PFSK-1 (cell line): ENCODE measurements around the gene CPVL.

Experiments used
- POLR2AphosphoS5 ChIP-seq: IDR thresholded peaks from 2 replicates; pipeline ENCODE4 v1.6.1; 2012; ENCODE audit warnings: low read depth, mild to moderate bottlenecking, control low read depth, low read length, moderate library complexity
- TAF1 ChIP-seq: IDR thresholded peaks from 2 replicates; pipeline ENCODE4 v1.6.1; 2012; ENCODE audit warnings: low read length, control low read depth, borderline replicate concordance; ENCODE audit not compliant: insufficient read depth
- TF ChIP-seq, protein P1 (sequence below), 2 experiments: IDR thresholded peaks; 2 replicates each; pipeline versions ENCODE4 v1.6.1 to v1.8.0; 2011 to 2012; ENCODE audit warnings: low read depth in 2 of 2, low read length in 2 of 2, control low read depth in 1 of 2, inconsistent platforms in 1 of 2, mild to moderate bottlenecking in 1 of 2, moderate library complexity in 1 of 2; ENCODE audit not compliant: insufficient read depth in 1 of 2

- TF ChIP-seq POLR2AphosphoS5 (no peak), TAF1 (no peak)
- TF ChIP-seq, protein P1, sequence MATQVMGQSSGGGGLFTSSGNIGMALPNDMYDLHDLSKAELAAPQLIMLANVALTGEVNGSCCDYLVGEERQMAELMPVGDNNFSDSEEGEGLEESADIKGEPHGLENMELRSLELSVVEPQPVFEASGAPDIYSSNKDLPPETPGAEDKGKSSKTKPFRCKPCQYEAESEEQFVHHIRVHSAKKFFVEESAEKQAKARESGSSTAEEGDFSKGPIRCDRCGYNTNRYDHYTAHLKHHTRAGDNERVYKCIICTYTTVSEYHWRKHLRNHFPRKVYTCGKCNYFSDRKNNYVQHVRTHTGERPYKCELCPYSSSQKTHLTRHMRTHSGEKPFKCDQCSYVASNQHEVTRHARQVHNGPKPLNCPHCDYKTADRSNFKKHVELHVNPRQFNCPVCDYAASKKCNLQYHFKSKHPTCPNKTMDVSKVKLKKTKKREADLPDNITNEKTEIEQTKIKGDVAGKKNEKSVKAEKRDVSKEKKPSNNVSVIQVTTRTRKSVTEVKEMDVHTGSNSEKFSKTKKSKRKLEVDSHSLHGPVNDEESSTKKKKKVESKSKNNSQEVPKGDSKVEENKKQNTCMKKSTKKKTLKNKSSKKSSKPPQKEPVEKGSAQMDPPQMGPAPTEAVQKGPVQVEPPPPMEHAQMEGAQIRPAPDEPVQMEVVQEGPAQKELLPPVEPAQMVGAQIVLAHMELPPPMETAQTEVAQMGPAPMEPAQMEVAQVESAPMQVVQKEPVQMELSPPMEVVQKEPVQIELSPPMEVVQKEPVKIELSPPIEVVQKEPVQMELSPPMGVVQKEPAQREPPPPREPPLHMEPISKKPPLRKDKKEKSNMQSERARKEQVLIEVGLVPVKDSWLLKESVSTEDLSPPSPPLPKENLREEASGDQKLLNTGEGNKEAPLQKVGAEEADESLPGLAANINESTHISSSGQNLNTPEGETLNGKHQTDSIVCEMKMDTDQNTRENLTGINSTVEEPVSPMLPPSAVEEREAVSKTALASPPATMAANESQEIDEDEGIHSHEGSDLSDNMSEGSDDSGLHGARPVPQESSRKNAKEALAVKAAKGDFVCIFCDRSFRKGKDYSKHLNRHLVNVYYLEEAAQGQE (IDR thresholded peaks at IDR 0.05; ENCODE audit: insufficient read depth in 1 of 2, low read depth in 2 of 2, low read length in 2 of 2): no peak
Measured at GRCh38 chr7:29100924-29101323, 45.4 kb downstream of the CPVL start.
